ENCODE results near the gene MPO.

DNA sequence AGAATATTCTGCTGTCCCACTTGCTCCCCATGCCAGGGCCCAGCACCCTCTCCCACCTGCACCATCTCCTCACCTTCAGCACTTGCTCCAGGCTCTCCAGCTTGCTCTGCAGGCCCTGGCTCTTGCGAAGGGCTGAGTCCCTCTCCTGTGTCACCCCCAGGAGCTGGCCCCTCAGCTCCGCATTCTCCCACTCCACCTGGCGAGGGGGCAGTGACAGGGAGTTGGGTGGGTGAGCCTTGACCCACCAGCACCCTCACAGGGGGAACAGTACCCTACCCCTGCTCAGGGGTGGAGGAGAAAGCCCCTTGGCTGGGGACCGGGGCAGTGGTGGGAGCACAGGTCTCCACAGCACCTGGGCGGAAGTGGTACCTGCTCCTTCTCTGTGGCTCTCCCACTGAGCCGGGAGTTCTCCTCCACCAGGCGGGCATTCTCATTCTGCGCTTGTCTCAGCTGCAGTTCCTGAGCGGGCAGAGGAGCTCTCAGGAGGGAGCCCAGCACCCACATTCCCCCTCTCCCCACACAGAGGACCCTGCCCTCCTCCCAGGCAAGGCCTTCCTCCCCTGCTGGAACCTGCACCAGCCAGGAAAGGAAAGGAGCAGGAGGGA, 41.9 kb upstream of the MPO start:
- TF ChIP-seq, protein P1, sequence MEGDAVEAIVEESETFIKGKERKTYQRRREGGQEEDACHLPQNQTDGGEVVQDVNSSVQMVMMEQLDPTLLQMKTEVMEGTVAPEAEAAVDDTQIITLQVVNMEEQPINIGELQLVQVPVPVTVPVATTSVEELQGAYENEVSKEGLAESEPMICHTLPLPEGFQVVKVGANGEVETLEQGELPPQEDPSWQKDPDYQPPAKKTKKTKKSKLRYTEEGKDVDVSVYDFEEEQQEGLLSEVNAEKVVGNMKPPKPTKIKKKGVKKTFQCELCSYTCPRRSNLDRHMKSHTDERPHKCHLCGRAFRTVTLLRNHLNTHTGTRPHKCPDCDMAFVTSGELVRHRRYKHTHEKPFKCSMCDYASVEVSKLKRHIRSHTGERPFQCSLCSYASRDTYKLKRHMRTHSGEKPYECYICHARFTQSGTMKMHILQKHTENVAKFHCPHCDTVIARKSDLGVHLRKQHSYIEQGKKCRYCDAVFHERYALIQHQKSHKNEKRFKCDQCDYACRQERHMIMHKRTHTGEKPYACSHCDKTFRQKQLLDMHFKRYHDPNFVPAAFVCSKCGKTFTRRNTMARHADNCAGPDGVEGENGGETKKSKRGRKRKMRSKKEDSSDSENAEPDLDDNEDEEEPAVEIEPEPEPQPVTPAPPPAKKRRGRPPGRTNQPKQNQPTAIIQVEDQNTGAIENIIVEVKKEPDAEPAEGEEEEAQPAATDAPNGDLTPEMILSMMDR (conservative IDR thresholded peaks at IDR 0.05; ENCODE audit: low read length): no peak
- TF ChIP-seq EZH2phosphoT487 (IDR thresholded peaks at IDR 0.05; ENCODE audit: borderline replicate concordance, low read depth, low read length): no peak
